Left hindlimb (tissue), 1 donor: ENCODE measurements around the gene TATDN2.
"Not testable (repeated sequence)": the region's sequence is repeated elsewhere in the genome, so short reads cannot be mapped to it uniquely, and the experiment has no call there.

Source experiments
- DNase-seq: peaks from one replicate; pipeline ENCODE4 v3.0.0-alpha.2; 2018

TATDN2 gene

DNA sequence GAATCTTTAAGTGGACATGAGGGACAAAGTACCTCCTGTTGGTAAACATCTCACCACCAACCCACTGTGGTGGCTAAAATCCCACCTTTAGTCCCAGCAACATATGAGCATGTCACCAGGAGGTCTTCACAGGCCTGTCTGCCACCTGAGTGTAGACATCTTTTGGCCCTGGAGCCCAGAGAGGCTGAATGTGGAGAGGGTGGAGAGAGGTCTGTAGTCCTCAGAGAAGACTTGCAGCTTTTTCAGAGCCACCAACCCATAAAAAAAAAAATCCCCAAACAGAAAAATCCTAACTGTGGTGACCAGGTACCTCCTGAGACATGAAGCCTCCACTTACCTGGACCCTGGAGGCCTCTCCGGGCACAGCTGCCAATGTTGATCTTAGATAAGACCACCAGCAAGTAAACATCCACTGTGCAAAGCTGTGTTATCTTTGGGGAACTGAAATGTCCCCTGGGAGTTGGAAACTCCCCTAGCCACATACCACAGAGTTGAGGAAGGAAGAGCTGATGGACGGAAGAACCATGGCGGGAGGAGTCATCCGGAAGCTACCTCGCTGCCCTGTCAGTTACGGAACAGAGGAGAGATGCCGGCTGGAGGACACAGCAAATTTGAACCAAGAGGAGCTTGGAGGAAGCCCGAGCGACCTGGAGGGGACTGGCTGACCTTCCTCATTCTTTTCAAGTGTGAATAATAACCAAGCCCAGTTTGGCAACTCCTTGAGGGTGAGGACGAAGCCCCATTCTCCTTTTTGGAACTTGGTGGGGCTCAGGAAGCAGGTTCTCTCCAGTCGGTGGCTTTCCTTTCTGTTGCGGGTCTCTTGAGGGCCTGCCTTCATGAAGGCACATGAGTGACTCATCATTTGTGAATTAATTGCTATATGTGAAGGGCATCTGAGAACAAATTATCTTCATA, 44.5 kb downstream of the TATDN2 start, which contains the start of gene GHRL:
Gene GHRL (minus strand): TSS at position 443 of the 915 bp plus-strand sequence. CDS start 2,767 bp downstream, outside the sequence.
- DNase-seq, result no peak

DNA sequence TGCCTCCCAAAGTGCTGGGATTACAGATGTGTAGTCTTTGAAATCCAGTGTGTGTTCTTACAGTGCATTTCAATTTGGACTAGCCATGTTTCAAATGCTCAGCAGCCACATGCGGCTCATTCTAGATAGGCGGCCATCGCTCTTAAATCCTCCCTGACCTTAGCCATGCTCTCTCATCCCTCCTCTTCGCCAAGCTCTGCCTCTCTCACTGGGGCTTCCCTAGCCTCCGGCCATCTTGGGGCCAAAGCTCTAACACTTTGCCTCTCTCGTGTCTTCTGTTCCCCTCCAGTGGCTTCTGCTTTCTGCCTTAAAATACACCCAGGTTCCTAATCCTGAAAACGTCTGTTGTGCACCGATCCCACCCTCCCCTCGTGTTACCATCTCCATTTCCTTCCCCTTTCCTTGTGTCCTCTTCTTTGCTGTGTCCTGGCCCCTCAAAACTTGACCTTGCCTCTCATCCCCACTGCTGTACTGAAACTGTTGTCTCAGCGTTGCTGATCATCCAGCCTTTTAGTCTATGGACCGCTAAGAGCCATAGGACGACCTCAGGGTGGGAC, 45.8 kb downstream of the TATDN2 start:
- DNase-seq, result no peak

DNA sequence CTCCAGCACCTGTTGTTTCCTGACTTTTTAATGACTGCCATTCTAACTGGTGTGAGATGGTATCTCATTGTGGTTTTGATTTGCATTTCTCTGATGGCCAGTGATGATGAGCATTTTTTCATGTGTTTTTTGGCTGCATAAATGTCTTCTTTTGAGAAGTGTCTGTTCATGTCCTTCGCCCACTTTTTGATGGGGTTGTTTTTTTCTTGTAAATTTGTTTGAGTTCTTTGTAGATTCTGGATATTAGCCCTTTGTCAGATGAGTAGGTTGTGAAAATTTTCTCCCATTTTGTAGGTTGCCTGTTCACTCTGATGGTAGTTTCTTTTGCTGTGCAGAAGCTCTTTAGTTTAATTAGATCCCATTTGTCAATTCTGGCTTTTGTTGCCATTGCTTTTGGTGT, 49.8 kb downstream of the TATDN2 start:
- DNase-seq, result not testable (repeated sequence)

DNA sequence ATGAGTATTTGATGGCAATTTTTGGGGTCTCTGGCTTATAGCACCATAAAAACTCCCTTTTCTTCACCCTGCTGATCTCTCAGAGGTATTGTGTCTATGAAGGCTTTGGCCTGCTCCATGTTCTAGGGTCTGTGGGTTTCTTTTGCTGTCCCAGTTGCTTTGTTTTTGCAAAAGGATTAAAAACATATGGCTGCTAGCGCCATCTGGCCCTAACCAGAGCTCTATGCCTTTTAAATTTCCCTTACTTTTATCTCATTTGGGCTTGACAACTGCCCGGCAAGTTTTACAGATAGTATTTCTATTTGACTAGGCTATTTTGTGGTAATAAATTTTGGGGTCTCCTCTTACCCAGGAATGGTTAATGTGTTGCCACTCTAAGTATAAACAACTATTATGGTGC, 50.9 kb downstream of the TATDN2 start:
- DNase-seq, result no peak

DNA sequence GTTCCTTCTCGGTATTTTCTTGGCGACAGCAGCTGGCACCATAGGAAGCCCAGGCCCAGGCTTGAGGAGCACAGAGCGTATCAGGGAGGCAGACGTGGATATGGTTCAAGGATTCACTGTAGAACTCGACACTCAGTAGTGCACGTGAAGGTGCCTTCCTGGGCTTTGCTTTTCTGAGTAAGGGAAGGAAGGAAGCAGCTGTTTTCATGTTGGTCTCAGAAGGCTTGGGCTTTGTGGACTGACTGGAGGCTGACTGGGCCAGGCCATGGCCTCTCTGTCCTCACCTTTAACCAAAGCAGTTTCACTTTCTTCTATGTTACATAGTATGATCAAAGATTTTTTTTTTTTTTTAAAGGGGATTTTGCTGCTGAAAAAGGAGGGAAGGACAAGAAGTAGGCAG, 51.4 kb downstream of the TATDN2 start:
- no peak for DNase-seq

DNA sequence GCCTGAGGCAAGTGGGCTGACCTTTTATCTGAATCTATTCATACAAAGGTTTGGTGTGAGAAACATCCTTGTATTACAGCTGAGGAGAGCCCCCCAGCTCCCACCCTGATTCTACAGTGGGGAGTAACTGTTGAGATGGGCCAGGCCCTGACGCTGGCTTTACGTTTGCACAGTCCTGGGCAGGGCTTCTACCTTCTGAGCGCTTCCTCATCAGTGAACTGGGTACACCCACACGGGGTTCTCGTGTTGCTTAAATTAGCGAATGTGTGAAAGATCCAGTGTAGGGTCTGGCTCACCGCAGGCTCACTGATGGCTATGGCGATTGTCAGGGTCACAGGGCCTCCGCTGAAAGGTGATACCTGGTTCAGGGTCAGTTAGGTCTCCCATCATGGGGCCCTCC, 51.8 kb downstream of the TATDN2 start:
- DNase-seq, result no peak

DNA sequence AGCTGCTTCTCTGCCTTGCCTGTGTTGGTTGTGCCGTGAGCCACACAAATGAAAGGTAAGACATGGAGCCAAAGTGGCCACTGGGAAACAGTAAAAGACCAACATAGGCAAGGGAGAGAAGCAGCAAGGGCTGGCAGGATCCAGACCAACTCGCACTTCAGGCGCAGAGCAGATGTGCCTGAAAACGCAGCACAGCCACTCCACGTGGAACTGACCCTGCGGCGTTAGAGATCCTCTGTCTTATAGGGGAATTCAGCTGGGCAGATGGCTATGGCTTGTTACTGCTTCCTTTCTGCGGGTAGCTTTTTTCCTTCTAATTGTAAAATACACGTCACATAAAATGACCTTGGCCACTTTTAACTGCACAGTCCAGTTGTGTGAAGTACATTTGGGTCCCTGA, 54.8 kb downstream of the TATDN2 start:
- DNase-seq, result no peak

DNA sequence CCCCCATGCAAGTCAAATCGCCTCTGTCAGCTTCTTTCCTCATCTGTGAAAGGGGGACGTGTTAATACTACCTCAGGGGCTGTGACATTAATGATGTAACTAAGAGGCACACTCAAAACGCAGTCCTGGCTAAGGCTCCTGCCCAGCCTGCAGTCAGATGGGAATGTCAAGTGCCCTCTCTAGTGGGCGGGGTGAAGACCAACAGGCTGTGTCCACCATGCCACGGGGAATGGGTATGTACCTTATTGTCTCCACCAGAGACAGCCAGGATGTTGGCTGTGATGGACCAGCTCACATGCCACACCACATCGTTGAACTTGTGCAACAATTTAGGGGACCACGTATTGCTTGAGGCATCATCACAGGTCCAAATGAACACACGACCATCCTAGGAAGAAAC, 55.5 kb downstream of the TATDN2 start:
- DNase-seq, result no peak

DNA sequence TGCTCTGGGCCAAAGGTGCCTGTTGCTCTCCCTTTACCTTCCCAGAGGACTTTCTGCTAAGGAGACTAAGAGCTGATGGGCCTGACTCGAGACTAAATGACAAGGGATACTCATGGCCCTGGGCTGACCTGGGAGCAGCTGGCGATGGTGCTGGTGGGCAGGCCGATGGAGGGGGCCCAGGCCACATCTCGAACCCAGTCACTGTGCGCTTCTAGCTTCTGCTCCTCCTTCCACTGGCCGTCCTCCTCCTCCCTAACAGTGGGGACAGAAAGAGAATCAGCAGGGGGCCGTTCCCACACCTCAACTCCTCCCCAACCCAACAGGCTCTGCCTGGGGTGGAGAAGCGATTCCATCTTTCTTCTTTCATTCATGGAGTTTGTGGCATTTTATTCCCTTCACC, 56.6 kb downstream of the TATDN2 start:
- DNase-seq, result no peak

DNA sequence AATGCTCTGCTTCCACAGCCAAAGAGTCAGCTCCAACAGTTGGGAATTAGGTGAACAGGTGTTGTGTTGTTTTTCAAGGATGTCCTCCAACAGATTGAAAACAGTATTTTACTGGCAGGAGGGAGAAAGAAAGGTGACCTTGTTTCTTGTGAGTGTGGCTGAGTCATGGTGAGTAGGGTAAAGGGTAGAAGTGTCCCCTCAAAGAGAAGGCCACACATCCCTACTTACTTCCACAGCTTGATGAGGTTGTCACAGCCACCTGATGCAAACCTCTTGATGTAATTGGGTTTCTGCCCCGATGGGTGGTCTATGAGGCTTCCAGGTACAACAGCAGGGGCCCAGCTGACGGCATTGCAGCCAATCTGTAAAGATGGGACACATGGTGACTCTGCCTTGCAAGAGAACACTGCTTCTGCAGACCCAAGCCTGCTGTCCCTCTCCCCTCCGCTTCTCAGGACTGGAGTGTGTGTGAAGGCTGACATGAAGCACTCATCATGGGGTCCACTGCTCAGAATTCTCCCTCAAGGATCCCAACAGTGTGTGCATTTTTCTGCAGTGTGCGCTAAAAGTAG, 57.2 kb downstream of the TATDN2 start:
- DNase-seq, result no peak

DNA sequence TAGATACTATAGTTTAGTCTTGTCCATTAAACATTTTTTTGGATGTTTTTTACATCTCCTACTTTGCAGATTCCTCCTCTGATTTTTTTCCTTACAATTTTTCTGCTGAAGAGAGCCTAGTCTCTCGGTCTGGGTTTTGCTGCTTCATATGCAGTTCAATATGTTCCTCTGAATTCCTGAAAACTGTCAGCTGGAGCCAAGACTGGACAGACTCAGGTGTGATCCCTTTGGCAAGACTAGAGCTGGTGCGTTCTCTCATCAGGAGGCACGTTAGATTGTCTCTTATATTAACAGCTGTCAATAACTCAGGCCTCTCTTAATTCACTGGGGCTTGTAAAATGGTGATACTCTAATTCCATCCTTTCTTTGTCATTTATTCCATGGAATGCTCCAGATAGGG, 57.9 kb downstream of the TATDN2 start:
- DNase-seq, result no peak

GRCh38 chr3:10308678-10309077, 60.4 kb downstream of the TATDN2 start:
- no peak for DNase-seq

- DNase-seq, result no peak
These were observed 61.5 kb downstream of the TATDN2 start for GRCh38 chr3:10309736-10310135.

DNA sequence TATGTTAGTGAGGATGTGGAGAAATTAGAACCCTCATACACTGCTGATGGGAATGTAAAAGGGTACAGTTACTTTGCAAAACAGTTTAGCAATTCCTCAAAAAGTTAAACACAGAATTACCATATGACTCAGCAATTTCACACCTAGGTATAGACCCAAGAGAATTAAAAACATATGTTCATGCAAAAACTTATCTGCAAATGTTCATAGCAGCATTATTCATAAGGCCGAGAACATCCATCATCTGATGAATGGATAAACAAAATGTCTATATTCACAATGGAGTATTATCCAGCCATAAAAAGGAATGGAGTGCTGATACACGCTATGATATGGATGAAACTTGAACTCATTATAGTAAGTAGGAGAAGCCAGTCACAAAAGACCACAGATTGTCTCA, 62.3 kb downstream of the TATDN2 start:
- DNase-seq, result no peak

GRCh38 chr3:10311710-10312109, 63.5 kb downstream of the TATDN2 start:
- DNase-seq, result no peak

- no peak for DNase-seq
These were observed 64.1 kb downstream of the TATDN2 start for GRCh38 chr3:10312391-10312790.

DNA sequence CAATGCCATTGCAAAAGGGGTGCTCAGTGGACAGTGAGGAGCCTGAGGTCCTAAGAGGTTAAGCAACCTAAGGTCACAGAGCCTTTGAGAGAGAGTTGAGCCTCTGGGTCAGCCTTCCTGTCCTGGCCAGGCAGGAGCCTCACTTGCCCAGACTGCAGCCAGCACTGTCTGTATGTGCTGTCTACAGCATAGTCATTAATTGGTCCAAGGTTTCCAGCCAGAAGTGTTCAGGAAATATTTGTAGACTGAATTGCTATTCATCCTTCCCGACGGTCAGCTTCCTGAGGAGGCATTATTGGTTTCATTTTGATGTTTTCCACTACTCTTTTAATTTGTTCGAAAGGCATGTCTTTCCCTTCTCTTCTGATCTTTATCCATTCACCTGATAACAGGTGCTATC, 64.6 kb downstream of the TATDN2 start:
- DNase-seq, result no peak

- DNase-seq, result no peak
These were observed 66.8 kb downstream of the TATDN2 start for GRCh38 chr3:10315101-10315500.

- no peak for DNase-seq
These were observed 67.6 kb downstream of the TATDN2 start for GRCh38 chr3:10315771-10316344.

GRCh38 chr3:10317311-10317960, 69.2 kb downstream of the TATDN2 start:
- DNase-seq, result no peak

GRCh38 chr3:10317961-10318350, 69.7 kb downstream of the TATDN2 start:
- DNase-seq, result no peak

DNA sequence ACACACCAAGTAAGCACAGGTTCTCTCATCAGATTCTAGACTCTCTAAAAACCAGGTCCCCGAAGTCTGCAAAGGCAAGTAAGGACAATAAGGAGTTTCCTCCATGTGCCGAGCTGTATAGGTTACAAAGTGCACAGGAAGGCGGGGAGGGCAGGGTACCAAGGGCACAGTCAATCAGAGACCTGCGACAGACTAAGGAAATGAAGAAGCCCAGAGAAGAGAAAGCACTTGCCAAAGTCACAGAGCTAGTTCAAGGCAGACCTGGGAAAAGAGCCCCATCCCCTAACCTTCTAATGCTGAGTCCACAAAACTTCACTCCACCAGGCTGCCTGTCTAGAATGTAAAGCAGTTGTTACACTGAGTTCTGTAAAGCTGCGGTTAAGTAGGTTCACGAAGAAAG, 71.0 kb downstream of the TATDN2 start:
- no peak for DNase-seq

GRCh38 chr3:10319804-10320203, 71.5 kb downstream of the TATDN2 start:
- no peak for DNase-seq
